Measurements from ENCODE around the gene ATP8A2. TPM values are rescaled to one million over a fixed set of nuclear protein-coding genes. Genes with fewer than 3 reads are reported as not detected.

ATP8A2 gene
- total RNA-seq, 3 donors from 2014 or later: under 0.01 to 1.0 (median under 0.01) TPM

- Histone ChIP-seq H3K4me3 (no peak overlapping the region), H3K9me3 (no peaks in the 10 kb centered on the region), H3K27me3 (no peaks in the 10 kb centered on the region), H3K36me3 (no peaks in the 10 kb centered on the region), H3K27ac (no peak overlapping the region), H3K4me1 (no peaks in the 10 kb centered on the region)
- no peak for DNase-seq (ENCODE audit: low spot score in 2 of 2)
- intact Hi-C loops (cut with DNase I; ENCODE audit: low total_unique reads): no loop called here
- TF ChIP-seq CTCF (IDR thresholded peaks at IDR 0.05) (no peak), POLR2AphosphoS5 (IDR thresholded peaks at IDR 0.05) (no peak), POLR2A (IDR thresholded peaks at IDR 0.05) (no peak)
These were observed 372.4 kb downstream of the ATP8A2 start for GRCh38 chr13:25744178-25744577.

- no peak for TF ChIP-seq CTCF (IDR thresholded peaks at IDR 0.05)
- TF ChIP-seq POLR2A (IDR thresholded peaks at IDR 0.05): no peak
- TF ChIP-seq POLR2AphosphoS5 (IDR thresholded peaks at IDR 0.05): no peak
- no peak overlapping the region for H3K4me3 ChIP-seq
- no peak for DNase-seq (ENCODE audit: low spot score in 2 of 2)
- H3K36me3 ChIP-seq: no peaks in the 10 kb centered on the region
- intact Hi-C loops (cut with DNase I; ENCODE audit: low total_unique reads): no loop called here
- H3K4me1 ChIP-seq: no peaks in the 10 kb centered on the region
- H3K27me3 ChIP-seq: no peaks in the 10 kb centered on the region
- no peaks in the 10 kb centered on the region for H3K9me3 ChIP-seq
- H3K27ac ChIP-seq: no peak overlapping the region
These were observed 374.4 kb downstream of the ATP8A2 start for GRCh38 chr13:25746131-25746530.

GRCh38 chr13:25752957-25753551 is 381.3 kb downstream of the ATP8A2 start:
- no peaks in the 10 kb centered on the region for H3K27me3 ChIP-seq
- H3K9me3 ChIP-seq: no peaks in the 10 kb centered on the region
- no peaks in the 10 kb centered on the region for H3K4me1 ChIP-seq
- H3K27ac ChIP-seq: peak overlapping the region in 1 of 2 donors; percentile 55
- H3K4me3 ChIP-seq: no peak overlapping the region
- intact Hi-C loops (cut with DNase I; ENCODE audit: low total_unique reads): no loop called here
- TF ChIP-seq POLR2A (IDR thresholded peaks at IDR 0.05): no peak
- TF ChIP-seq POLR2AphosphoS5 (IDR thresholded peaks at IDR 0.05): no peak
- no peak for TF ChIP-seq CTCF (IDR thresholded peaks at IDR 0.05)
- no peaks in the 10 kb centered on the region for H3K36me3 ChIP-seq
- no peak for DNase-seq (ENCODE audit: low spot score in 2 of 2)

- Histone ChIP-seq H3K4me1 (no peaks in the 10 kb centered on the region), H3K4me3 (no peak overlapping the region), H3K36me3 (no peaks in the 10 kb centered on the region), H3K27me3 (no peaks in the 10 kb centered on the region), H3K27ac (no peak overlapping the region), H3K9me3 (no peaks in the 10 kb centered on the region)
- TF ChIP-seq POLR2AphosphoS5 (IDR thresholded peaks at IDR 0.05) (no peak), POLR2A (IDR thresholded peaks at IDR 0.05) (no peak), CTCF (IDR thresholded peaks at IDR 0.05) (no peak)
- intact Hi-C loops (cut with DNase I; ENCODE audit: low total_unique reads): no loop called here
- no peak for DNase-seq (ENCODE audit: low spot score in 2 of 2)
These were observed 382.2 kb downstream of the ATP8A2 start for GRCh38 chr13:25753976-25754375.

GRCh38 chr13:25756251-25756650 is 384.5 kb downstream of the ATP8A2 start:
- H3K27me3 ChIP-seq: no peaks in the 10 kb centered on the region
- H3K27ac ChIP-seq: no peak overlapping the region
- H3K4me1 ChIP-seq: no peaks in the 10 kb centered on the region
- no peak overlapping the region for H3K4me3 ChIP-seq
- intact Hi-C loops (cut with DNase I; ENCODE audit: low total_unique reads): no loop called here
- H3K9me3 ChIP-seq: no peaks in the 10 kb centered on the region
- no peak for DNase-seq (ENCODE audit: low spot score in 2 of 2)
- TF ChIP-seq POLR2A (IDR thresholded peaks at IDR 0.05) (no peak), POLR2AphosphoS5 (IDR thresholded peaks at IDR 0.05) (no peak), CTCF (IDR thresholded peaks at IDR 0.05) (no peak)
- H3K36me3 ChIP-seq: no peaks in the 10 kb centered on the region
